SK-MEL-5 (cell line): ENCODE results near the gene ULBP2. TPM values are rescaled to one million over a fixed set of nuclear protein-coding genes. Genes with fewer than 3 reads are reported as not detected.

ENCODE experiments used
- total RNA-seq: library from RNA; depleted of rRNA; stranded (reverse); fragments of >200 nt; shearing (Covaris generic); gene quantifications from 2 replicates; pipeline ENCODE4 v1.2.3, GENCODE V29; 2014; rRNA removed

The ULBP2 gene
- total RNA-seq, 1 experiment from 2014 or later, result 0.37 TPM

Other genes with a start within 250 kb of the ULBP2 start
- gene LATS1, start 223.9 kb upstream of the ULBP2 start, total RNA-seq, result 12.8 and 17.1 TPM in 2 replicates
- 31.3 and 33.4 TPM in 2 replicates for gene NUP43, start 195.5 kb upstream of the ULBP2 start, total RNA-seq
- gene PCMT1, start 192.3 kb upstream of the ULBP2 start, total RNA-seq, result 194 and 197 TPM in 2 replicates
- 25.5 and 27.3 TPM in 2 replicates for gene LRP11, start 77.7 kb upstream of the ULBP2 start, total RNA-seq
- gene RAET1E, start 43.9 kb upstream of the ULBP2 start, total RNA-seq, result not detected in 2 replicates
- not detected in 2 replicates for gene RAET1G, start 18.9 kb upstream of the ULBP2 start, total RNA-seq
- gene ULBP1, start 21.9 kb downstream of the ULBP2 start, total RNA-seq, result not detected in 2 replicates
- gene RAET1L, start 83.5 kb downstream of the ULBP2 start, total RNA-seq, result not detected in 2 replicates
- gene ULBP3, start 127.1 kb downstream of the ULBP2 start, total RNA-seq, result 2.7 and 4.2 TPM in 2 replicates
- gene PPP1R14C, start 201.0 kb downstream of the ULBP2 start, total RNA-seq, result 0.11 TPM in 1 of 2 replicates, not detected in the other